Myocyte (in vitro differentiated cells): ENCODE results near the gene OSBPL1A. TPM values are rescaled to one million over a fixed set of nuclear protein-coding genes. Genes with fewer than 3 reads are reported as not detected.
A peak's percentile ranks its signal among the peaks of the same experiment; 100 is the strongest.
"Not testable (repeated sequence)": the region's sequence is repeated elsewhere in the genome, so short reads cannot be mapped to it uniquely, and the experiment has no call there.

Experiments used
- DNase-seq: peaks from one replicate; pipeline ENCODE4 v3.0.0-alpha.2; 2012; ENCODE audit warnings: low read depth
- total RNA-seq: library from RNA; depleted of rRNA; stranded (reverse); fragments of >200 nt; gene quantifications from 2 replicates; pipeline ENCODE4 v1.2.3, GENCODE V29; 2014

OSBPL1A gene
- total RNA-seq, 1 donor from 2014 or later, result 19.5 TPM

DNA sequence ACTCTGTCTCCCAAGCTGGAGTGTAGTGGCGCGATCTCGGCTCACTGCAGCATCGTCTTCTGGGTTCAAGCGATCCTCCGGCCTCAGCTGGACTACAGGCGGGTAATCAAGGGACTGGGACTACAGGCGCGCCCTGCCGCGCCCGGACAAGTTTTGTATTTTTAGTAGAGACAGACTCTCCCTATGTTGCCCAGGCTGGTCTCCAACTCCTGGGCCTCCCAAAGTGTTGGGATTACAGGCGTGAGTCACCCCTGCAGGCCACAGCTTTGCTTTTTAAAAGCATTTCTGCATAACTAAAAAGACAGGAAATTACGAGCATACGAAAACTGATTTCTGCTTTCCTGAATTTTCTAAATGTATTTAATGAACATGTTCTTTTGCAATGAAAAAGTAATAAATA lies 916 bp upstream of the OSBPL1A start:
- DNase-seq, result no peak

- peak; percentile 65 for DNase-seq
Measured at GRCh38 chr18:24397131-24397693, 412 bp downstream of the OSBPL1A start.

DNA sequence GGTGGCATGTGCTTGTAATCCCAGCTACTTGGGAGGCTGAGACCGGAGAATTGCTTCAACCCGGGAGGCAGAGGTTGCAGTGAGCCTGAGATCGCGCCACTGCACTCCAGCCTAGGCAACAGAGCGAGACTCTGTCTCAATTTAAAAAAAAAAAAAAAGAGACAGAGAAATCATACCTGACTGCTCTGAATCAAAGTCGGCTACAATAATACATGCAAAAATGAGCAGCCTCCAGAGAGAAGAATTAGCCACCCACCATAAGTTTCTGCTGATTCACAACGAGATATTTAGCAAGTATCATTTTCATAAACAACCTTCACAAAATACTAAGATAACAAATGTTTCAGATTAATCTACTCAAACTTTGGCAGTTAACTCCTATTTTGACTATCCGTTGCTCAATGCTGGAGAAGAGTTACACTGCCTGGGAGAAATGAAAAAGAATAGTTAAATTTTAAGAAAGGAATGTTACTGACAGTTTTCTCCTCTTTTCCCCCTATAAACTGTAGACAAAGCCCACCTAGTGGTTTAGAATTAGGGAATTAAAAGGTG lies 1.5 kb downstream of the OSBPL1A start:
- DNase-seq, result no peak

- DNase-seq, result peak; percentile 48
Measured at GRCh38 chr18:24395049-24395795, 2.4 kb downstream of the OSBPL1A start.

- peak; percentile 28 for DNase-seq
Measured at GRCh38 chr18:24388957-24389356, 8.7 kb downstream of the OSBPL1A start.

DNA sequence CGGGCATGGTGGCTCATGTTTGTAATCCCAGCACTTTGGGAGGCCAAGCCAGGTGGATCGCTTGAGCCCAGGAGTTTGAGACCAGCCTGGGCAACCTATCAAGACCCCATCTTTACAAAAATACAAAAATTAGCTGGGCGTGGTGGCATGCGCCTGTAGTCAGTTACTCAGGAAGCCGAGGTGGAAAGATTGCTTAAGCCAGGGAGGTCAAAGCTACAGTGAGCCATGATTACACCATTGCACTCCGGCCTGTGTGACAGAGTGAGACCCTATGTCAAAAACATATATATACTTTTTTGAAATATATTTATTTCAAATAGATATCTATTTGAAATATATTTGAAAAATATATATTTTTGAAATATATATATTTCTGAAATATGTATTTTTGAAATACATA lies 10.9 kb downstream of the OSBPL1A start:
- DNase-seq, result no peak

DNA sequence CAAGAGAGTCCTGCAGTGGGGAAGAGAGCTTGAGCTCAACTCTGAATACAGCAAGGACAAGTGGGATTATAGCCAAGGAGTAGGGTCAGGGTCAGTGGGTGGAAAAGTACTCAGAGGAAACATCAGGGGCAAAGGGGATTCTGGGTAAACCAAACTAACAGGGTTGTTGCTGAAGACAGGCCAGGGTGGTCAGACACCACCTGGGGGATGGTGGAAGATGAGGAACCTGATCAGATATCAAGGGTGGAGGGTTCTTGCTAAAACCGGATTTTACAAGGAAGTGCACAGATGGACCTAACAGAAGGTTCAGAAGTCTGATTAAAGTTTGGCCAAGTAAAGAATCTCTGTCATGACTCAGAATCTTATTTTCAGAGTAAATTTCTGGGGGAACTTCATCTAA lies 16.5 kb downstream of the OSBPL1A start:
- no peak for DNase-seq

- no peak for DNase-seq
Measured at GRCh38 chr18:24380163-24380747, 17.4 kb downstream of the OSBPL1A start.

- DNase-seq, result no peak
Measured at GRCh38 chr18:24378598-24378997, 19.0 kb downstream of the OSBPL1A start.

GRCh38 chr18:24376531-24376930 lies 21.1 kb downstream of the OSBPL1A start:
- DNase-seq, result not testable (repeated sequence)

GRCh38 chr18:24373328-24373727 lies 24.3 kb downstream of the OSBPL1A start:
- no peak for DNase-seq

DNA sequence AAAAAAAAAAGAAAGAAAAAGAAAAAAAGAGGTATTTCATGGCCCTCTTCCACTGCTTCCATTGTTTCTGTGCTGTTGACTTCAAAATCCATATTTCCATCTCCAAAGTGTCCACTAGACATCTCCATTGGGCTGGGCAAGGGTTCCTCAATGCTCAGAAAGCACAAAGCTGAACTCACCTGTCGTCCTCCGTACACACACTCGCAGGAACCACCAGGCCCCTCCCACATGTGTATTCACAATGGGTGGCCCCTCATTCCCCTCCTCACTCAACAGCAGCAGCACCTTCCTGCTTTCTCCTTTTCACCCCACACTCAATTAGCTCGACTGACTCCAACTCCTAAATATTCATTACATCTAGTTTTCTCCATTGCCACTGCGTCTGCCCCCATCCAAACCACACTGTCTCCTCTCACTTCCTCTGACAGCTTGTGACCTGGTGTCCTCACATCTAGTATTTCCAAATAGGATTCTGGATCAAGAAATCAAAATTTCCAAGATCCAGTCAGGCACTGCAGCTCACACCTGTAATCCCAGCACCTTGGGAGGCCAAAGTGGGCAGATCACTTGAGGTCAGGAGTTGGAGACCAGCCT lies 25.2 kb downstream of the OSBPL1A start:
- no peak for DNase-seq

DNA sequence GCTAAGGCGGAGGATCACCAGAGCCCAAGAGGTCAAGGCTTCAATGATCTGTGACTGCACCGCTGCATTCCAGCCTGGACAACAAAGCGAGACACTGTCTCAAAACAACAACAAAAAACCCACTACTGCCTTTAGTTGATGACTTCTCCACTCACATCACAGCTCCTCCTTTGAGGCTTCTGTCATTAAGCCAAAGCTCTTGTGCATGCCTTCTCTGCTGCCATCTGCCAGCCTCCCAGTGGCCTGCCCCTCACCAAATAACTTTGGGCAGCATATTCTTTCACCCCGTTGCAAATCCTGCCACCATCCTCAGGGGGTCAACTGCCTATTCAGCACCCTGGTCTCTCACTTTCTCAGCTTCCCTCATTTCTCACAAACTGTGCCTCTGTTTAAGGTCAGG lies 27.5 kb downstream of the OSBPL1A start:
- peak; percentile 61 for DNase-seq

DNA sequence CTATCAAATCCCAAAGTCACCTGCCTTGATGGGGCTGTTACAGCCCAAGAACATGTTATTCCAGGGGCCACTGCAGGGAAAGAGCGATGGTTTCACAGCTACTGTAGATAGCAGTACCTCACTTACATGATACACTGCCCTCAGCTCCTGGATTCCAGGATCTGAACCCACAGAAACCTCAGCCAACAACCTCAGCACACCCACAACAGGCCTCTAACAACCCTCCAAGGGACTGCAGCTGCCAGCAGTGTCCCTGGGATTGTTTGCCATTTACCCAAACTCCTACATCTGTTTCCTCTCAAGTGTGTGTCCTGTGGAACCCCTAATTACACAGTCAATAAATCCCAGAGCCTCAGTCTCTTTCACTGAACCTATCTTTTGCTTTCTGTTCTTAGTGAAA lies 28.2 kb downstream of the OSBPL1A start:
- DNase-seq, result peak; percentile 92

DNA sequence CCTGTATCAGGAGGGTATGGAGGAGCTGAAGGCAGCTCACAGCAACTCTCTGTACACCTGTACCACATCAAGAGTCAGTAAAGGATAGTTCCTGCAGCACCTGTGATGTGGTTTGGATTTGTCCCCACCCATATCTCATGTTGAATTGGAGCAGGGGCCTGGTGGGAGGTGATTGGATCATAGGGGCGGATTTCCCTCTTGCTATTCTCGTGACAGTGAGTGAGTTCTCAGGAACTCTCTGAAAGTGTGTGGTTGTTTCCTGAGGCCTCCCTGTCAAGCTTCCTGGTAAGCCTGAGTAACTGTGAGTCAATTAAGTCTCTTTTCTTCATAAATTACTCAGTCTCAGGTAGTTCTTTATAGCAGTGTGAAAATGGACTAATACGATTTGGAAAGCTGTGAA lies 28.9 kb downstream of the OSBPL1A start:
- peak; percentile 40 for DNase-seq

DNA sequence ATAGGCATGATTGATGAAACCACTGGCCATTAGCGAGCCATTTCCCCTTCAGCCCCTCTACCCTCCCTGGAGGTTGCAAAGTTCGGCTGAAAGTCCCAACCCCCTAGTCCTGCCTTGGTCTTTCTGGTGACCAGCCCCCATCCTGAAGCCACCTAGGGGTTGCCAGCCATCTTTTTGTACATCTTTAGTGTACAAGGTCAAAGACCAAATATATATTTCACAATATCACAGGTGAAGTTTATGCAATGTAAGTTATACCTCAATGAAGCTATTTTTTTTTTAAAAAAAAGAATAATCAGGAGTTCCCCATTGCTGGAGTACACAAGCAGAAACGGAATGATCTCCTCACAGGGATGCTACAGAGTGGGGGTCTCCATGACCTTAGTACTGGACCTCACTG lies 31.3 kb downstream of the OSBPL1A start:
- DNase-seq, result no peak

- no peak for DNase-seq
Measured at GRCh38 chr18:24364177-24364576, 33.4 kb downstream of the OSBPL1A start.

DNA sequence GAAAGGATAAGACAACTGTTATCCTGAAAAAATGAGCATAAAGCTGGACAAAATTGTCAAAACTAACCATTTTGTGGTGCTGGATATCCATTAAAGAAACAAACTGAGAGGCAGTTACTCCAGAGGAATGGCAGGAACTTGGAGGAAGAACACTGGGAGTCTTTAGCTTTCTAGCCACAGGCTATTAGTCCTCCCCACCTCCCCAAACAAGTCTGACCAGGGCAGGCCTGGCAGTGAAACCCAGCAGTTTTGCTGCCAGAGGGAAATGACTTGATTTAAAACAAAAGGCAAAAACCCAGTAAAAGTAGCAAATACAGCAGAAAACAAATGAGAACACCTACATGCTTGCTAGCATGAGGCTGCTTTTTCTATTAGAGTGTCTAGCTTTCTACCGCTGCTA lies 34.9 kb downstream of the OSBPL1A start:
- DNase-seq, result no peak

DNA sequence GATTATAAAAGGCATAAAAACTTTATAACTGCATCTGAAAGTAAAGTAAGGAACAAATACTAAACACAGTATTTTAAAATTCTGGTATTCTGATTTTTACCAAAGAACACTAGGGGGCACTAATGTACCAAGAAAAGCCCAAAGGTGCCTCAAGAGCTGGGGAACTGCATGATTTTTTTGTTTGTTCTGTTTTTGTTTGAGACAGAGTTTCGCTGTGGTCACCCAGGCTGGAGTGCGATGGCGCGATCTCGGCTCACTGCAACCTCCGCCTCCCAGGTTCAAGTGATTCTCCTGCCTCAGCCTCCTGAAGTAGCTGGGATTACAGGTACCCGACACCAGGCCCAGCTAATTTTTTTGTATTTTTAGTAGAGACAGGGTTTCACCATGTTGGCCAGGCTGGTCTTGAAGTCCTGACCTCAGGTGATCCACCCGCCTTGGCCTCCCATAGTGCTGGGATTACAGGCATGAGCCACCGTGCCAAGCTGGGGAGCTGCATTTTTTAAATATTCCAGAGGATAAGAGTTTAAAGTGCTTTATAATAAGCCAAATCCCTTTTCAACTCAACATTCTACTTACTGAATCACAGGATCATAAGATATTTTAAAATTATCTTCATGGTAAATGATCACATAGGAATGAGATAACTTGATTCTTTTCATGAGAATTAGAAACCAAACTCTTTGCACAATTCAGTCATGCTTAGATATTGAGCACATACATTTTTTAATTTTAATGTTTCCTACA lies 37.7 kb downstream of the OSBPL1A start:
- DNase-seq, result peak; percentile 59

DNA sequence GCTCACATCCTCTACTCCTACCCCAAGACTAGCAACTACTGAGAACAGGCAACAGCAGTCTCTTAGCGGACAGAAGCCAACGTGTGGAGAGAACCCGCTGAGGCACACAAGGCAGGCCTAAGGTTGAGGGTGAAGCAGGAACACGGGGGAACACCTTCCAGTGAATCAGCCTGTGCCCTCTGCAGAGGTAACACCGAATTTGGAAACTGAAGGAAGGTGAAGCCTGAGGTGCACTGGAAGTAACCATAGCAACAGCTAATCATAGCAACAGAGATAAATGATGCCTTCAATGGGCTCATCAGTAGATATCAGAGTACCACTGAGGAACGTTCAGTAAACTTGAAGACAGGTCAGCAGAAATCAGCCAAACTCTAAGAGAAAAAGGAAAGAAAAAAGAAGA lies 43.3 kb downstream of the OSBPL1A start:
- DNase-seq, result no peak

GRCh38 chr18:24346254-24346653 lies 51.4 kb downstream of the OSBPL1A start:
- peak; percentile 23 for DNase-seq
